Vagina (tissue), 2 donors: ENCODE measurements around the gene STXBP1. TPM values are rescaled to one million over a fixed set of nuclear protein-coding genes. Genes with fewer than 3 reads are reported as not detected.

ENCODE experiments used
- DNase-seq, 2 donors: peaks; one replicate each; pipeline ENCODE4 v3.0.0-alpha.2; 2017; ENCODE audit errors: extremely low spot score in 2 of 2
- H3K27ac ChIP-seq: fragments of 200-600 bp; sonication (generic); one replicate; pipeline ENCODE4 v1.5.1; 2019
- H3K27me3 ChIP-seq: fragments of 200-600 bp; sonication (generic); one replicate; pipeline ENCODE4 v1.5.1; 2019
- H3K36me3 ChIP-seq, 2 donors: fragments of 200-600 bp; sonication (generic); one replicate each; pipeline ENCODE4 v1.5.1; 2017 to 2019
- H3K4me1 ChIP-seq: fragments of 200-600 bp; sonication (generic); one replicate; pipeline ENCODE4 v1.5.1; 2019
- H3K4me3 ChIP-seq, 2 donors: fragments of 200-600 bp; sonication (generic); 1 replicate in 1 of 2; 2 replicates in 1 of 2; pipeline ENCODE4 v1.5.1; 2016 to 2019
- H3K9me3 ChIP-seq: fragments of 200-600 bp; sonication (generic); one replicate; pipeline ENCODE4 v1.5.1; 2019
- CTCF ChIP-seq, 3 experiments: fragments of 450-650 bp in 2 of 3; fragments of 200-600 bp in 1 of 3; sonication (generic) in 1 of 3; IDR thresholded peaks; one replicate each; pipeline ENCODE4 v1.5.1; 2017 to 2019; ENCODE audit warnings: antibody characterized with exemption in 3 of 3, mild to moderate bottlenecking in 2 of 3, moderate library complexity in 2 of 3
- POLR2A ChIP-seq, 2 donors: fragments of 450-650 bp; IDR thresholded peaks; one replicate each; pipeline ENCODE4 v1.6.1; 2017; ENCODE audit warnings: antibody characterized with exemption in 2 of 2, mild to moderate bottlenecking in 2 of 2, moderate library complexity in 2 of 2
- POLR2AphosphoS5 ChIP-seq, 2 donors: sonication (generic); formaldehyde crosslinking; IDR thresholded peaks; one replicate each; pipeline ENCODE4 v1.9.0; 2017; ENCODE audit warnings: antibody characterized with exemption in 2 of 2, mild to moderate bottlenecking in 2 of 2, low read depth in 1 of 2; ENCODE audit not compliant: insufficient read depth in 1 of 2
- intact Hi-C: fragments of 100-400 bp; cut with DNase I; formaldehyde crosslinking; loops from one replicate; pipeline ENCODE4 v1.15.1; 2023
- total RNA-seq: library from RNA; depleted of rRNA; stranded (reverse); fragments of >200 nt; gene quantifications from one replicate; pipeline ENCODE4 v1.2.3, GENCODE V29; 2016

The STXBP1 gene
- total RNA-seq, 1 donor from 2014 or later: 56.2 TPM

DNA sequence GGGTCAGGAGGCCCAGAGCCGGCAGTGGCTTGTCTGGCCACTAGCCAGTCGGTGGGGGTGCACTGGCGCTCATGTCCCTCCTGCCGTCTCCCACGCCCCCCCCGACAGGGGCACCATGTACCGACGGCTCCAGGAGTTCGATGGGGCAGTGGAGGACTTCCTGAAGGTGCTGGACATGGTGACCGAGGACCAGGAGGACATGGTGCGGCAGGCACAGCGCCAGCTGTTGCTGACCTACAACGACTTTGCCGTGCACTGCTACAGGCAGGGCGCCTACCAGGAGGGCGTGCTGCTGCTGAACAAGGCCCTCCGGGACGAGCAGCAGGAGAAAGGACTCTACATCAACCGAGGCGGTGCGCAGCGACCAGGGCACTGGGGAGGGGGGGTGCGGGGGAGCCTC is 111.9 kb downstream of the STXBP1 start:
- Histone ChIP-seq H3K4me3 (no peak overlapping the region), H3K27ac (peak overlapping the region; percentile 4), H3K9me3 (no peaks in the 10 kb centered on the region), H3K36me3 (no peaks in the 10 kb centered on the region), H3K4me1 (peaks cover 13% of the 10 kb centered on the region), H3K27me3 (no peaks in the 10 kb centered on the region)
- DNase-seq: no peak
- intact Hi-C loops: no loop called here
- TF ChIP-seq POLR2A (IDR thresholded peaks at IDR 0.05): no peak
- no peak for TF ChIP-seq CTCF (IDR thresholded peaks at IDR 0.05)
- no peak for TF ChIP-seq POLR2AphosphoS5 (IDR thresholded peaks at IDR 0.05; ENCODE audit: insufficient read depth in 1 of 2, low read depth in 1 of 2)

DNA sequence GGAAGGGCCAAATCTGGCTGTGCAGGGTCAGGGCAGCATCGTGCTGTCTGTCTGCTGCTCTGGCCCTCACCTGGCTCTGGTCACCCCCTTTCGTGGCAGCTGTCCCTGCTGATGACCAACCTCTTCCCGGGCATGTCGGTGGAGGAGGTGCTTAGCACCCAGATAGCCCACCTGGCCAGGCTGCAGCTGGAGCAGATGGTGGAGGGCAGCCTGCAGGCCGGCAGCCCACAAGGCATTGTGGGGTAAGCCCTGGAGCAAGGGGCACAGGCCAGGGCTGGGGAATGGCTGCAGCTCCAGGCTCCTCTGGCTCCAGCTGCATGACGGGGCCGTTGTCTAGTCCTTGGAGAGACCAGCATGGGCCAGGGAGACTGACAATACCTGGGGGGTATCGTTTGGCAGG is 114.8 kb downstream of the STXBP1 start:
- peaks cover 0 to 6% of the 10 kb centered on the region in 2 donors for H3K36me3 ChIP-seq
- no peak for DNase-seq
- no peak overlapping the region for H3K27ac ChIP-seq
- no peak overlapping the region for H3K4me3 ChIP-seq
- no peaks in the 10 kb centered on the region for H3K27me3 ChIP-seq
- TF ChIP-seq POLR2A (IDR thresholded peaks at IDR 0.05) (no peak), POLR2AphosphoS5 (IDR thresholded peaks at IDR 0.05; ENCODE audit: insufficient read depth in 1 of 2, low read depth in 1 of 2) (no peak), CTCF (IDR thresholded peaks at IDR 0.05) (no peak)
- H3K4me1 ChIP-seq: peaks cover 13% of the 10 kb centered on the region
- intact Hi-C loops: no loop called here
- no peaks in the 10 kb centered on the region for H3K9me3 ChIP-seq

- Histone ChIP-seq H3K4me1 (peaks cover 18% of the 10 kb centered on the region), H3K27me3 (no peaks in the 10 kb centered on the region), H3K27ac (no peak overlapping the region), H3K4me3 (no peak overlapping the region), H3K9me3 (no peaks in the 10 kb centered on the region), H3K36me3 (peaks cover 0 to 12% of the 10 kb centered on the region in 2 donors)
- TF ChIP-seq POLR2A (IDR thresholded peaks at IDR 0.05): no peak
- TF ChIP-seq POLR2AphosphoS5 (IDR thresholded peaks at IDR 0.05; ENCODE audit: insufficient read depth in 1 of 2, low read depth in 1 of 2): no peak
- DNase-seq: no peak
- intact Hi-C loops: no loop called here
Measured at GRCh38 chr9:127728808-127729207, 116.7 kb downstream of the STXBP1 start.

DNA sequence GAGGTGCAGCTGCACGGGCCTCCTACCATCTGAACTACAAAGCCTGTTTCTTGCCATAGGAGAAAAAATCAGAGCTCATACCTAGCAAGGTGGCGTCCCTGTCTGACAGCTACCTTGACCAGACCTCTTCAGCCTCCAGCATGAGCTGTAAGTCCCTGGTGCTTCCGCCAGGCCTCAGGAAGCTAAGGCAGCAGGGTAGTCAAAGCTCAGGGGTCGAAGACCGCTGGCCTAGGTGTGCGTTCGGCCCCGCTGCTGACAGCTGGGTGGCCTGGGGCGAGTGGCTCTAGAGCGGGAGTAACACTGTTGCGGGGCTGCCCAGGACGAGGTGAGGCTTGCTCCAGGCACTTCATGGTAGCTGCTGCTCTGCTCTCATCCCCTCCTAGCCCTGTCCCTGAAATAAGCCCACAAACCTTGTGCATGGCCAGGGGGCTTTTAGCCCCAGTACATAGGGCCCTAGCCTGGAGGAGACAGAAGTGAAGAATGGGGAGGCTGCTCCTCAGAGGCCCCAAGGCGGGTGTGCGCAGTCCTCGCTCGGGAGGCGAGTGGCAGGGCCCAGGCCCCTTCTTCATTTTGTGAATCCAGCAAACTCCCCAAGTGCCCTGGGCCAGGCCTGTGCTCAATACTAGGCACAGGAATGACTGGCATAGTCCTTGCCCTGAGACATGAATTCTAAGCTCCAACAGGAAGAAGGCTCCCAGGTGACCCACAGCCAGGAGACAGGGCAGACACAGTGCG is 117.6 kb downstream of the STXBP1 start:
- DNase-seq: no peak
- intact Hi-C loops: loop anchor here (5.0 to 10.0 kb wide), 2 partner anchors 132 to 225 kb away; no protein-coding TSS in a partner anchor
- Histone ChIP-seq H3K4me1 (peaks cover 17% of the 10 kb centered on the region), H3K4me3 (no peak overlapping the region), H3K27ac (no peak overlapping the region), H3K27me3 (no peaks in the 10 kb centered on the region), H3K9me3 (no peaks in the 10 kb centered on the region), H3K36me3 (peaks cover 0 to 12% of the 10 kb centered on the region in 2 donors)
- no peak for TF ChIP-seq CTCF (IDR thresholded peaks at IDR 0.05)

GRCh38 chr9:127730262-127730661 is 118.2 kb downstream of the STXBP1 start:
- intact Hi-C loops: loop anchor here (5.0 to 10.0 kb wide), 2 partner anchors 133 to 225 kb away; no protein-coding TSS in a partner anchor
- no peak overlapping the region for H3K27ac ChIP-seq
- H3K9me3 ChIP-seq: no peaks in the 10 kb centered on the region
- peaks cover 0 to 12% of the 10 kb centered on the region in 2 donors for H3K36me3 ChIP-seq
- TF ChIP-seq POLR2AphosphoS5 (IDR thresholded peaks at IDR 0.05; ENCODE audit: insufficient read depth in 1 of 2, low read depth in 1 of 2) (no peak), POLR2A (IDR thresholded peaks at IDR 0.05) (no peak), CTCF (IDR thresholded peaks at IDR 0.05) (no peak)
- no peaks in the 10 kb centered on the region for H3K27me3 ChIP-seq
- peaks cover 15% of the 10 kb centered on the region for H3K4me1 ChIP-seq
- DNase-seq: no peak
- no peak overlapping the region for H3K4me3 ChIP-seq
